ENCODE results near the gene RAPGEF6.

Gene RAPGEF6

GRCh38 chr5:131505237-131505908 is 129.7 kb downstream of the RAPGEF6 start:
- no peak for DNase-seq (ENCODE audit: low read depth in 1 of 2, low spot score in 1 of 2)
- Histone ChIP-seq H3K27me3 (ENCODE audit: insufficient read depth, poor library complexity, severe bottlenecking) (no peaks in the 10 kb centered on the region), H3K4me3 (replicated peaks; ENCODE audit: insufficient read depth, low read length) (no peak overlapping the region), H3K27ac (replicated peaks) (no peak overlapping the region; the same call in 1 of the 2 replicates)
- TF ChIP-seq CTCF (IDR thresholded peaks at IDR 0.05; ENCODE audit: insufficient read depth, low read length) (no peak), GABPA (IDR thresholded peaks at IDR 0.05; ENCODE audit: low read depth) (no peak), SPI1 (IDR thresholded peaks at IDR 0.05; ENCODE audit: borderline replicate concordance, low read depth) (no peak), REST (IDR thresholded peaks at IDR 0.05; ENCODE audit: insufficient replicate concordance, low read depth) (no peak), POLR2AphosphoS5 (IDR thresholded peaks at IDR 0.05; ENCODE audit: low read depth) (no peak)

- Histone ChIP-seq H3K4me3 (replicated peaks; ENCODE audit: insufficient read depth, low read length) (no peak overlapping the region), H3K27me3 (ENCODE audit: insufficient read depth, poor library complexity, severe bottlenecking) (no peaks in the 10 kb centered on the region), H3K27ac (replicated peaks) (no peak overlapping the region)
- no peak for DNase-seq (ENCODE audit: low read depth in 1 of 2, low spot score in 1 of 2)
- no peak for TF ChIP-seq CTCF (IDR thresholded peaks at IDR 0.05; ENCODE audit: insufficient read depth, low read length)
- TF ChIP-seq GABPA (IDR thresholded peaks at IDR 0.05; ENCODE audit: low read depth), result no peak
- no peak for TF ChIP-seq REST (IDR thresholded peaks at IDR 0.05; ENCODE audit: insufficient replicate concordance, low read depth)
- no peak for TF ChIP-seq SPI1 (IDR thresholded peaks at IDR 0.05; ENCODE audit: borderline replicate concordance, low read depth)
- no peak for TF ChIP-seq POLR2AphosphoS5 (IDR thresholded peaks at IDR 0.05; ENCODE audit: low read depth)
Observed at GRCh38 chr5:131496400-131496713, 138.7 kb downstream of the RAPGEF6 start.

- TF ChIP-seq POLR2AphosphoS5 (IDR thresholded peaks at IDR 0.05; ENCODE audit: low read depth), result no peak
- TF ChIP-seq GABPA (IDR thresholded peaks at IDR 0.05; ENCODE audit: low read depth), result no peak
- TF ChIP-seq SPI1 (IDR thresholded peaks at IDR 0.05; ENCODE audit: borderline replicate concordance, low read depth), result no peak
- no peak for TF ChIP-seq CTCF (IDR thresholded peaks at IDR 0.05; ENCODE audit: insufficient read depth, low read length)
- TF ChIP-seq REST (IDR thresholded peaks at IDR 0.05; ENCODE audit: insufficient replicate concordance, low read depth), result no peak
- H3K4me3 ChIP-seq (replicated peaks; ENCODE audit: insufficient read depth, low read length), result no peak overlapping the region
- no peak overlapping the region for H3K27ac ChIP-seq (replicated peaks)
Observed at GRCh38 chr5:131495536-131496399, 139.3 kb downstream of the RAPGEF6 start.

More at GRCh38 chr5:131495536-131496399, 139.3 kb downstream of the RAPGEF6 start:
- no peak for DNase-seq (ENCODE audit: low read depth in 1 of 2, low spot score in 1 of 2)
- H3K27me3 ChIP-seq (ENCODE audit: insufficient read depth, poor library complexity, severe bottlenecking), result no peaks in the 10 kb centered on the region
